HG03135 (cell line): ENCODE measurements around the gene BLNK.
"Not testable (repeated sequence)": the region's sequence is repeated elsewhere in the genome, so short reads cannot be mapped to it uniquely, and the experiment has no call there.

ENCODE experiments used
- ATAC-seq: cut with Tn5 transposase; IDR thresholded peaks from one replicate; pipeline ENCODE4 v1.9.1; 2021; ENCODE audit warnings: mild to moderate bottlenecking, moderate library complexity; ENCODE audit not compliant: unreplicated experiment

Gene BLNK

DNA sequence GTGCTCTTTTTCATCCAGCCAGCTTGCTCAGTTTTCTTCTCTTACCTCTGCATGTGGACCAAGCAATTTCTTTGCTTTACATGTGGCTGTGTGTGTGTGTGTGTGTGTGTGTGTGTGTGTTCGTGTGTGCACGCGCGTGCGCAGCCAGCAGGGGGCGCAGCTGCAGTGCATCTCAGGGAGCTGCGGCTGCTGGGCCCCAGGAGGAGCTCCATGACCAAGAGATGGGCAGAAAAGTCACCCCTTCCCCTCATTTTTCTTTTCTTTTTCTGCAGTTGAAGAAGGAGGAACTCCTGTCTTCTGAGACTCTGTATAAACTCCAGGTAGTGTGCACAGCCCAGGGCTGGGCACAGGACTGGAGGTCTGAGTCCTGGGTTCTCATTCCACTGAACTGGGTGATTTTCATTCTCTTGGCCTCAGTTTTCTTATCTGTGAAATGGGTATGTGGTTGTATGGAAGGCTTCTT lies 41.8 kb downstream of the BLNK start:
- ATAC-seq: no peak

DNA sequence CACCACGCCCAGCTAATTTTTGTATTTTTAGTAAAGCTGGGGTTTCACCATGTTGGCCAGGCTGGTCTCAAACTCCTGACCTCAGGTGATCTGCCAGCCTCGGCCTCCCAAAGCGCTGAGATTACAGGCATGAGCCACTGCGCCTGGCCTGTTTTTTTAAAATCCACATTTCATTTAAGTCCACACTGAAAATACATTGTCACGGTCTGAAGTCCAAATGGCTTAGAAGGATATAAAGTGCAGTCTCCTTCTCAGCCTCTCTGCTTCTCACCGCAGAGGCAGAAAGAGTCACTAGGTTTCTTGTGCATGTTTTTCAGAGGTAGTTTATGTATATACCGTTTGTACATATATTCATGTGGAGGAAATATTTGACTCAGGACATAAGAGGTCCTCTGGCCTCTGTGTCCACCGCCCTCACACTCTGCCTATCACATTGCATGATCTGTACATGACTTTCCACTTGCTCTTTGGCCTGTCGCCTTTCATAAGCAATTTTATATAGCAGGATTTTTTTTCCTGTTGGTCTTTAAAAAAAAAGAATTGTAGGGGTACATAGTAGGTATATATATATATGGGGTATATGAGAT lies 42.9 kb downstream of the BLNK start:
- no peak for ATAC-seq

DNA sequence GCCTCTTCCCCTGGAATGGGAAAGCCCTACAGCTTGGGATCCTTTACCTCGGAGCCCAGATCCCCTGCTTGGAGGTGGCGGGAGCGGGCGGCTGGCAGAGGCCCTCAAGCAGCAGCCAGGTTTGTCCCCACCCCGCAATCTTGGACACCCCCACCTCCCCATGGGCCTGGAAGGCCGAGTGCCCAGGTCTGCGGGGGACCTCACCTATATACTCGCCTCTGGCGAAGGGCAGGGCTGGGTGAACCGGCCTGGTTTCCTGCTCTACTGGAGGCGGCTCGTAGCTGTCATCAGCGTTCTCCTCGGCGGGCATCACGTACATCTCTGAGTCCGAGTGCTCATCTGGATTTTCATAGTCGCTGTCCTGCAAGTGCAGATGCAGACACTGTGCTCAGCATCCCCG lies 44.2 kb downstream of the BLNK start:
- ATAC-seq: no peak

DNA sequence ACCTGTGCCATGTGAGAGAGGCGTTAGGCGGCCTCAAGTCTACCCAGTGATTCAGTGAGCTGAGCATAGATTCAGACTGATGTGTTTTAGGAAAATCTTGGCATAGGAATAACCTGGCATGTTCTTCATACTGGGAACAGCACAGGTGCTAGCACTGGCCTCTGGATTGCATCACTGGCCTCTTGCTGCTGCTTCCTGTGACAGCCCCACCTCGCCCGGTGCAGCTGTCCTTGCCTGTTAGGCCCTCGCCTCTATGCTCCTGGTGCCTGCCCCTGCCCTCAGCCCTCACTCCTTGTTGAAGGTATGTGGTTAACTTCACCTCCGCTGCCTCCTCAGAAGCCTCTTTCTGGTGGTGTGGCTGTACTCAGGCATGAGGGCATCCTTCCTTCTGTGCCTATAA lies 46.2 kb downstream of the BLNK start:
- no peak for ATAC-seq

DNA sequence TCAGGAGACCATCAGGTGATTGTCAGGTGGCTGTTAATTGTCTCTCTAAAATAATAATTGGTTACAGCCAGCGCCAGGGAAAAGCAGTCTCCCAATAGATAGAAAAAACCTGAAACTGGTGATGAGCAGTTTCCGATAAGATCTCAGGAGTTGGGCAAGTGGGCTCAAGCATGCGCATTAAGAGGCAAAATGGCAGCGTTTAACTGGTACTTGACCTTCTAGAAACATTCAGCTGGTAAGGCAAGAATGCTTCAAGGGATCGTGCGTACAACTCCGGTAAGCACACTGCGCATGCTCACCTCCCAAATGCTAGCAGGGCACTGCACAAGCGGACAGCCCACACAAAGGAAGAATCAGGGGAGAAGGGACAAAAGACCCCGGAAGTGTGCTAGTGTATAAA lies 48.5 kb downstream of the BLNK start:
- ATAC-seq: no peak

DNA sequence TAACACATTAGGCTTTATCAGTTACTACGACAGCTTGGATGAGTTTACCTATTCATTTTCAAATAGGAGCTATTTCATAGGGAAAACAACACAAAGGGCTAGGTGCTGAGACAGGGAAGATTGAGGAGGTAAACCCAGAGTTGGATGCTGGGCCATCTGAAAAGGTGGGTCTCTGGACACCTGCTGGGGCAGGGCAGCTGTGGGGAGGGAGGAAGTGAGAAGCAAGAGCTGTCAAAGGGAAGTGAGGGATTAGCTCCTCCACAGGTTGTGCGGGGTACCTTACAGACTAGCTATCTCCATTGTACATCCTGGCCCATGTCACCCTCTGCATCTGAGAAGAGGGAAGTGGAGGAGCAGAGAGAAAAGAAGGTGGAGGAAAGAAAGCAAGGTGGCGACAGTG lies 48.9 kb downstream of the BLNK start:
- ATAC-seq: no peak

DNA sequence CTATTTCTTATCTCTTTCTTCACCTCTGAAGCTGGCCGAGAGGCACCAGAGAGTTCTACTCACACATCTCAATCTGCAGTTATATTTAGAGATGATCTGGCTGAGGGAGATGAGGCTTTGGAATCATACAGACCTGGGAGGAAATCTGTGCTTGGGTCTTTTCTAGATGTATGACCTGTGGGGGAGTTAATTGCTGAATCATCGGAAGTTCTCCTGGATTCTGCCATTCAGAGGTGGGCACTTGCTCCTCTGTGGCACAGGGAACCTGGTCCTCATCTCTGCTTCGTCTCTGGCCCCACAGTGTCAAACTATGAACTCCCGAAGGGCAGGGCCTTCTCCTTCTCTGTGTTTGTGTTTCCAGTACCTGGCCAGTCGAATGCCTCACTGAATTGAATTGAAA lies 52.5 kb downstream of the BLNK start:
- no peak for ATAC-seq

DNA sequence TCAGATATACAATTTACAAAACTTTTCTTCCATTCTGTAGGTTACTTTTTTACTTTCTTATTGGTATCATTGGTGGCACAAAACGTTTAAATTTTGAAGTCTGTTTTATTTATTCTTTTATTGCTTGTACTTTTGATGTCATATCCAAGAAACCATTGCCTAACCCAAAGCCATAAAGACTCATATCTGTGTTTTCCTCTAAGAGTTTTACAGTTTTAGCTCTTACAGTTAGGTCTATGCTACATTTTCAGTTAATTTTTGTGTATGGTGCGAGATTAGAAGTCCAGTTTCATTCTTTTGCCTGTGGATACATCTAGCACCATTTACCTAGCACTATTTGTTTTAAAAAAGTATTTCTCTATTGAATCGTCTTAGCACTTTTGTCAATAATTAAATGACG lies 53.7 kb downstream of the BLNK start:
- no peak for ATAC-seq

DNA sequence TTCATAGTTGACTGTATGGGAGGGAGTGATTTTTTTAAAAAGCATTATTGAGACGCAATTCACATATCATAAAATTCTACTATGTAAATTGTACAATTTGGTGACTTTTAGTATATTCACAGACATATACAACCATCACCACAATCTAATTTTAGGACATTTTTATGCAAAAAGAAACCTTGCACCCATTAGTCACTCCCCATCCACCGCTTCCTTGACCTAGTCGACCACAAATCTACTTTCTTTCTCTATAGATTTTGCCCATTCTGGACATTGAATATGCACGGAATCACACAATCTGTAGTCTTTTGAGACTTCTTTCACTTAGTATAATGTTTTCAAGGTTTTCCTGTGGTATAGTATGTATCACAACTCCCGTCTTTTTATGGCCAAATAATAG lies 54.6 kb downstream of the BLNK start:
- no peak for ATAC-seq

DNA sequence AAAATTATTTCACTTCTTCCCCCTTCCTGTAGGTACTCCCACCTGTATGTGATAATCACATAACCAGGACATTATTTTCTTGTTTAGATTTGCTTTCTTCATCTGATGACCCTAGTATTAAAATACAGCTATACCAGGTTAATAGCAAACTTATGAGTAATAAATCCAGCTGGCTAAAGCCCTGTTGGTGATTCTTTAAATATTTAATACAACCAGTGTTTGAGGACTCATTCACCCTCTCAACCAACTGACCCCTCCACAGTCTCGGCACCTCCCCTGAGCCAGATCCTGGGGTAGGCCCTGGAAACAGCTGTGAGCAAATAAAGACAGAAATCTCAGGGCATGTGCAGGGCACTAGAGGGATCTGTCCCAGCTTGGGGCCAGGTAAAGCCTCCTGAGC lies 58.5 kb downstream of the BLNK start:
- ATAC-seq: no peak

DNA sequence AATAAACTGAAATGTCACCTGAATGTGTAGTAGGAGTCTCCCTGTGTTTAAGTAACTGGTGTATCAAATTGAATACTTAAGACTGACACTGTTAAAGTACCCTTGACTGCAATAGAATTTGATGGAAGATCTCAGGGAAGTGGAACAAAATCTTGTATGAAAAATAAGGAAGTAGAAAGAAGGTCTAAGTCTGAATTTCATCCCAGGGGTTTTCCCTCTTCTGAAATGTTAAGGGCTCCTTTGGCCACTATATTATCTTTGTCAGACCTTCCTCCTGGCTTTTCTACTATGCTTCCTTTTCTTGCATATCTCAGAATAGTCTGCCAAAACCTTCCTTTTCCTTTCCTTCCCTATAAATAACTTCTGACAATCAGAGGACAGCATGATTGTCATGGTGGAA lies 59.6 kb downstream of the BLNK start:
- ATAC-seq: no peak

DNA sequence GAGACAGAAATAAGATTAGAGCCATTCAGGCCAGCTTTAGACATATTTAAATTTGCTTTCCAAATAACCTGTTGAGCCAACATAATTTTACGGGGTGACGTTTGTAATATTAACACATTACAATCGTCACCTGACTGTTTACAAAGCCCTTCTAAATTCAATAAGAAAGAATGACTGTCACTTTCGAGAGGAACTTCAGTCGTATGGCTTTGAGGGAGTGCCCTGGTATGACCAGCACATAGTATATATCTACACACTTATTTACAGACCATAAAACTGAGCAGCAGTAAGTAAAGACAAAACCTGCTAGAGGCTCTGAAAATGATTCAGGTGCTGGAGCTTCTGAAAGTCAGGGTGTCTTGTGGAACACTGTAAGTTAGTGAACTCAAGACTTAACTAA lies 62.4 kb downstream of the BLNK start:
- ATAC-seq: no peak

DNA sequence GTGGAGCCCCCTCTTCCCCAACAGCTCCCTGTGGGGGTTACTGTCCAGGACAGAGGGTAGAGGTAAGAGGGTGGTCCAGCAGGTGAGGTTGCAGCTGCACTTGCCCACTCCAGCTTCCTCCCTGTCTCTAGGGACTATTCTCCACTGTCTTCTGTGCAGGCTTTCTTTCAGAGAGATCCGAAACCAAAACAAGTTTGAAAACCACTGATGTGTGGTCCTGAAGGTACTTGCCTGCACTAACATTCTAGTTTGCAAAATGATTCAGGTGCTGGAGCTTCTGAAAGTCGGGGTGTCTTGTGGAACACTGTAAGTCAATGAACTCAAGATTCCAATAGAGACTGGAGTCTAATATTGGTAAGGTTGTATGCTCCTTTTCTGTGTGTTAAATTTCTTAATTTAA lies 63.1 kb downstream of the BLNK start:
- ATAC-seq: no peak

DNA sequence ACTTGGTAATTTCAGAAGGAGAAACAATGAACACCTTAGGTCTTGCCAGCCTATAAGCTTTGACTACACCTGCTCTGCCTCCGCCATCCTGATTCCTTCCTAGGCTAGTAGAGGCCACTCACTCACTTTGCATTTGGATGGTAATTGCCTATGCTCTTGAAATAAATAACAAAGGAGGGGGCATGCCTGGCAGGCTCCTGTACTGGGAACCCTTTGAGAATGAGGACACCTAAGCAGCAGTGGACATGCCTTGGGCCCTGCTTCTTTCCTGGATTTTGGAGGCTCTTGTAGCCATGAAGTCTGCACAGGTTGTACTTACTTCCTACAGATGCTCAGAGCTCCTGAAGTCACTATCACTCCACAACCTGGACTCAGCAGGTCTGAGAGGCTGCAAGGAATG lies 65.8 kb downstream of the BLNK start:
- ATAC-seq: no peak

DNA sequence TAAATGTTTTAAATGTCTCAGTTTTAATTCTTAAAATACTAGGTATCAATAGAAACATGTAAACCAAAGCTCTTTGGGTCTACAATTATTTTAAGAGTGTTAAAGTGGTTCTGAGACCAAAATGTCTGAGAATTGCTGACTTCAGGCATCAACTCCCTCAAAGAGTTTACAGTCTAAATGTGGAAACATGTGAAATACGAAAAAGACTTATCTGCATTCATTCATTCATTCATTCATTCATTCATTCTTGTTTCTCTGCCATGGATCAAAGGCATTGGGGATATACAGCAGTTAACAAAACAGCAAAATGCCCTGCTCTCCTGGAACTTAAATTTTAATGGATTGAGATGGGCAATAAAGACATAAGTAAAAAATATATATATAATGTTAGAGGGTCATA lies 69.8 kb downstream of the BLNK start:
- ATAC-seq: no peak

DNA sequence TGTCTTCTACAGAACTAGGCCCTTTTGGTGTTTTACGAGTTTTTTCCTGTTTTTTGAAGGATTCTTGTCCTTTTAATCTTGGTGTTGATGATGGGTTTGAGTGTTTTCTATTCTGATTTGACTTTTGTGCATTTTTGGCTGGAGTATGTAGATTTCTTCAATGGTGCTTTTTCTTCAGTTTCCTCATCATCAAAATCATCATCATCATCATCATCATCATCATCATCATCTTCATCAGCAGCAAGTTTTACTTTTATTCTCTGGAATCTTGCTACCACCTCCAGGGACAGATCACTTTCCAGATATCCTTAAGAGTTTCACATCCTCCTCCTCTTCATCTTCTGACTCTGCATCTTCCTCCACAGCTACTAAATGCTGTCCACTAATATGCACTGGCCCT lies 81.9 kb downstream of the BLNK start:
- ATAC-seq: not testable (repeated sequence)

DNA sequence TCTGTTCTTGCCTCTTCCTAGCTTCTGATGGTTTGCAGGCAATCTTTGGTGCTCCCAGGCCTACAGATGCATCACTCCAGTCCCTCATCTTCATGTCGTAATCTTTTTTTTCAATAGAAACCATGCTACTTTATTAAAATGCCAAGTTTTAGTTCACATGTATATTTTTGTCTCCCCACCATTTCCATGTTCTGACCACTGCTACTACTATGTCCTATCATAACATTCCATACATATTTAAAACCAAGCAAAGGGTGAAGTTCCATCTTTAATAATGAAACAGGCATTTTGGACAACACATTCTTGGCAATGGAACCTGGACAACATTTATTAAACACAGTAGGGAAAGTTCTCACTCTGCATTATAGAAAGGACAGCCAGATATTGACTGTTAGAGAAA lies 82.5 kb downstream of the BLNK start:
- ATAC-seq: no peak

DNA sequence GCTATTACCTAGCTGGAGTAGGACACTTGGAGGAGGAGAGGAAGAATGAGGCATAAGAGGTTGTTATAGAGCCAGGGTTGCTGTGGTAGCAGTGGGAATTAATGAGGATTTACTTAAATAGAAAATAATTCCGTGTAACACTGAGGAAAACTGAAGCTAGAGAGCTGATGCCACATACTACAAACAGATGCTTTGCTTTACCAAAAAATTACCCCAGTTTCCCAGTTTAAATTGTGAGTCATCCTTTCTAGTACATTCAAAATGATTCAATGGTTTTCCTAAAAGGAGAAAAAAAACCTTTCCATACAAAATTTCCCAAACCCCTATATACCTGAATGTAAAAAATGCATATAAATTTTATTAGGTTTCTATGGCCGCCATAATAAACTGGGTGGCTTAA lies 82.9 kb downstream of the BLNK start:
- ATAC-seq: no peak

DNA sequence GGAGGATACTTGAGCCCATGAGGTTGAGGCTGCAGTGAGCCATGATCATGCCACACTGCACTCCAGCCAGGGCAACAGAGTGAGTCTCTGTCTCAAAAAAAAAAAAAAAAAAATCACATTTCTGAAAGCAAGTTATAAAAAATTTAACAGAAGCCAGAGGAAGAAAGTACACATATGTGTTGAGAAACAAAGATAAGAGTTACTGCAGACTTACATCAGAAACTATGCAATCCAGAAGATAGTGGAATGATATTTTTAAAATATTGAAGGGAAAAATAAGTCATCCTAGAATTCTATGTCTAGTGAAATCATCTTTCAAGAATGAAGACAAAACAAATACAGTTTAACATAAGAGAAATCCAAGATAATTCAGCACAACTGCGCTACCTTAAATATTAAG lies 94.4 kb downstream of the BLNK start:
- no peak for ATAC-seq

DNA sequence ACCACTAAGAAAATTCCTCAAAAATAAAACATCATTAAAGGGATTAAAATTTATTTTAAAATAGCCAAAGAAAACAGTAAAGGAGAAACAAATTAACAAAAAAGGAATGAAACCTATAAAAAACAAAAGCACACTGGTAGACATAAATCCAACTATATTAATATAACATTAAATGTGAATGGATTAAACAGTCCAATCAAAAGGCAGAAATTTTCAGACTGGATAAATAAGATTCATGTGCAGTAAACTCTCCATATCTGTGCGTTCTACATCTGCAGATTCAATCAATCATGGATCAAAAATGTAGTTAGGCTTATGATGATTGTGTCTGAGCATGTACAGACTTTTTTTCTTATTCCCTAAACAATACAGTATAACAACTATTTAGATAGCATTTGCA lies 98.7 kb downstream of the BLNK start:
- no peak for ATAC-seq

DNA sequence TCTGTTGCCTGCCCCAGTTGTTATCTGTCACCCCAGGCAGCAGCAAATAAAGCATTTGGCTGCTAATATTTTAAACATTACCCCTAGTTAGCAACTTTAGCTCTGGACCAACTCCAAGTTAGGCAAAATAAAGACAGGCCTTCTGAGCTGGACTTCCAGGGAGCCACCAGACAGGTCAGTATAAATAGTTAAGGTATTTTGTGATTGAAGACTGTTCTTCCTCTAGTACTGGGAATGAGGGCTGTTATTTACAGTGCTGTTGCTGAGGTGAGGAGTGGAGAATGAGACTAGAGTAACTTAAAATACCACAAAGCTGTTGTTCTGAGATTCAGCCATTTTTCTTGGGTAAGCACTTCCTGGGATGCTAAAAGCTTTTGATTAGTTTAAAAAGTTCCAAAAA lies 101.1 kb downstream of the BLNK start:
- no peak for ATAC-seq

DNA sequence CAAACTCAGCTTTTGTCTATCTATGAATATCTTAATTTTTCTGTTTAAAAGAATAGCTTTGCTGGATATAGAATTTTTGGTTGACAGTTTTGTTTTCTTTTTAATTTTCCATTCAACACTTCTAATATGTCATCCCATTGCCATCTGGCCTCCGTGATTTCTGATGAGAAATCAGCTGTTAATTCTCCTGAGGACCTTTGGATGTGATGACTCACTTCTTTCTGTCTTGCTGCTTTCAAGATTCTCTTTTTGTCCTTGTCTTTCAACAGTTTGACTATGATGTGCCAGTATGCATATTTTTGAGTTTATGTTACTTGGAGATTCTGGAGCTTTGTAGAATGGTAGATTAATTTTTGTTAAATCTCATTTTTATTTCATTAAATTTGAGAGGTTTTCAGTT lies 102.8 kb downstream of the BLNK start:
- no peak for ATAC-seq

DNA sequence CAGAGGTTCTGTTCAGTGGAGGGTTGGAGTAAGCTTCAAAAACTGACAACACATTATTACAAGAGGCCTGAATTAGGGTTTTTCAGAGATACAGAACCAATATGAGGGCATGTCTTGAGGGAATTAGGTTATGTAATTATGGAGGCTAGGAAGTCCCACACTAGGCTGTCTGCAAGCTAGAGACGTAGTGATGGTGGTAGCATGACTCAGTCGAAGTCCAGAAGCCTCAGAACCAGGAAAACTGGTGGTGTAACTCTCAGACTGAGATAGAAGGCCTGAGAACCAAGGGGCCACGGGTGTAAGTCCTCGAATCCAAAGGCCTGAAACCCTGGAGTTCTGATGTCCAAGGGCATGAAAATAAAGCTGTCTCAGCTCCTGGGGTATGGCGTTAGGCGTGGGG lies 105.6 kb downstream of the BLNK start:
- ATAC-seq: no peak

DNA sequence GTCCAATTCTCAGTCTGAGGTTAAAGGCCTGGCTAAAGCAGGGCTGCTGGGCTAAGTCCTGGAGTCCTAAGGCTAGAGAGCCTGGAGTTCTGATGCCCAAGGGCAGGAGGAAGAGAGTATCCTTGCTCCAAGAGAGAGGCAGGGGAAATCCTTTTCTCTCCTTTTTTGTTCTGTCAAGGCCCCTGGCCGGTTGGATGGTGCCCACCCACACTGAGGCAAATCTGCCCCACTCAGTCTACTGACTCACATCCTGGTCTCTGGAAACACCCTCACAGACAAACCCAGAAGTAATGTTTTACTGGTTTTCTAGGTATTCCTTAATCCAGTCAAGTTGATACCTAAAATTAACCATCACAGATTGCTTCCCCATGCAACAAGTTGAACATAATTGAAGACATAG lies 118.3 kb downstream of the BLNK start:
- ATAC-seq: no peak
